NCI-H82 treated with DMSO at 0.1 percent for 48 hours (cell line): Measurements from ENCODE around the gene MFAP3.
"Not testable (repeated sequence)": the region's sequence is repeated elsewhere in the genome, so short reads cannot be mapped to it uniquely, and the experiment has no call there.

Experiments
- DNase-seq: peaks from one replicate; lab custom pipeline; 2025; ENCODE audit not compliant: unreplicated experiment; lab: John Stamatoyannopoulos, UW

The MFAP3 gene

GRCh38 chr5:154038707-154039457, at the start of gene MFAP3, which contains the start of gene FAM114A2:
Gene MFAP3, plus strand, starts transcription at chr5:154038967. Its CDS starts 10,756 bp downstream, at chr5:154049723.
Gene FAM114A2, minus strand, starts transcription at chr5:154038910. Its CDS starts 3,957 bp downstream, at chr5:154034953.
- peak; percentile 48 for DNase-seq

GRCh38 chr5:153991168-153991567, 47.6 kb upstream of the MFAP3 start:
- DNase-seq: no peak

GRCh38 chr5:153998010-153998409, 40.8 kb upstream of the MFAP3 start:
- no peak for DNase-seq

DNA sequence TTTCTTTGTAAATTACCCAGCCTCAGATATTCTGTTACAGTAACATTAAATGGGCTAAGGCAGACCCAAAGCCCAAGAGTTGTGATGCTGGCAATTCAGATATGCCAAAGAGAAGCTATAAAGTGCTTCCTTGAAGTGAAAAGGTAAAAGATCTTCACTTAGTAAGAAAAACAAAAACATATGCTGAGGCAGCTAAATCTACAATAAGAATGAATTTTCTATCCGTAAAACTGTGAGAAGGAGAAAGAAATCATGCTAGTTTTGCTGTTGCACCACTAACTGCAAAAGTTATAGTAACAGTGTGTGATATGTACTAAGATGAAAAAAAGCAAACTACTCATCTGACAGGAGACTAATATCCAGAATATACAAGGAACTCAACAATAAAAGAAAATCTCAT, 40.0 kb upstream of the MFAP3 start:
- DNase-seq: no peak

DNA sequence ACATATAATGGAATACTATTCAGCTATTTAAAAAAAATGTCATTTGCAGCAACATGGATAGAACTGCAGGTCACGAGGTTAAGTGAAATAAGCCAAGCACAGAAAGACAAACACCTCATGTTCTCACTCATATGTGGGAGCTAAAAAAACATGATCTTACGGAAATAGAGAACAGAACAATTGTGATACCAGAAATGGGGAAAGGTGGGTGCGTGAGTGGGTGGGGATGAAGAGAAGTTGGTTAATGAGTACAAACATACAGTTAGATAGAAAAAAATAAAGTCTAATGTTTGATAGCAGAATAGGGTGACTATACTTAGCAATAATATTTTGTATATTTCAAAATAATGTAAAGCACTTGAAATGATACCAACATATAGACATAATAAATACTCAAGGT, 38.8 kb upstream of the MFAP3 start:
- no peak for DNase-seq

DNA sequence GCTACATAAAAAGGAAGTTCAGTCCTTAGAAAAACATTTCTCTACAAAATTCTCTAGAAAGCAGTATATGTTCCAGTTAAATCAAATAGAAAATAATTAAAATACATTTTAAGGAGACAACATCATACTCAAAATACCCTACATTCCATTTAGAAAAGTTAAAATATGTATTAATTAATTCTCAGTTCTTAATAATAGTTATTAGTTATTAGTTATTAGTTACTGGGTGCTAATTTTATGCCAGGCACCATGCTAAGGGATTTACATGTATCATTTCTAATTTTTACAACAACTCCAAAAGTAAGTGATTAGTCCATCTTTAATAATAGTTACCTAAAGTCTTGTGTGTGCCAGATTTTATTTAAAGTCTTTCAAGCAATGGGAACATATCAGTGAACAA, 38.1 kb upstream of the MFAP3 start:
- no peak for DNase-seq

DNA sequence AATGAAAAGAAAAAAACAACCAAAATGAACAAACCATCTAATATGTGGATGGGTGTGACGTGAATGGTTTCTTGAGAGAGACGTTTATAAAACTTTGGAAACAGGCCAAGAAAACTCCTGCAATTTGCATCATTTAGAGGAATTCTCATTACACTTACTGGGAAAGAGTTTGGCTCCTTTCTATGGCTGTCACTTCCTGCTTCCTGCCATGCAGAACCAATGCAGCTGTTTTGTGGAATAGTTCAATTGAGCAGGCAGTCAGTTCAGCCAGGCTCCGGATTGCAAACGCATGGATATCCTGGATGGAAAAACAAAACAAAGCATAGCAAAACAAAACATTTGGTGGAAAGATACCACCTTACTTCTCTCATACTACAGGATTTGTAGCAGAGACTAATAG, 36.7 kb upstream of the MFAP3 start:
- no peak for DNase-seq

DNA sequence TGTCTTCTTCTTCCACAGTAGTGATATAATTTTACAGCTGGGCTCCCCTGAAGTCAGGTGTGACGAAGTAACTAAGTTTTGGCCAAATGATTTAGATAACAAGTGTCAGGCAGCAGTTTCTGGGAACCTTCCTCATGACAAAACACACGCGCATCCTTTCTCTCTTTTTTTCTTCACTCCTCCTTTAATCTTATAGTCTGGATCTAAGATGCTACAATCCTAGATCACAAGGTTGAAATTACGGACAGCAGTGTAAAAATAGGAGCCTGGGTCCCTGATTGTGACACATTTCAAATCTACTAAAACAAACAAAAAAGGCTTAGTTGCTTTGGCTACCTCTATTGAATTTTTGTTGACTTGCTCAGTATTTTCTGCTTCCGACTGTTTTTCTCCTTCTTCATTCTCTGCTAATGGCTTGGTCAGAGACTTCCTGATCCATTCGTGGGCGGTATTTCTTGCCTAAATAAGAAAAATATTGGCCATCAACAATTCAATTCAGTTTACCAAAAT, 36.2 kb upstream of the MFAP3 start:
- DNase-seq: no peak

- no peak for DNase-seq
Measured at GRCh38 chr5:154005648-154006047, 33.1 kb upstream of the MFAP3 start.

DNA sequence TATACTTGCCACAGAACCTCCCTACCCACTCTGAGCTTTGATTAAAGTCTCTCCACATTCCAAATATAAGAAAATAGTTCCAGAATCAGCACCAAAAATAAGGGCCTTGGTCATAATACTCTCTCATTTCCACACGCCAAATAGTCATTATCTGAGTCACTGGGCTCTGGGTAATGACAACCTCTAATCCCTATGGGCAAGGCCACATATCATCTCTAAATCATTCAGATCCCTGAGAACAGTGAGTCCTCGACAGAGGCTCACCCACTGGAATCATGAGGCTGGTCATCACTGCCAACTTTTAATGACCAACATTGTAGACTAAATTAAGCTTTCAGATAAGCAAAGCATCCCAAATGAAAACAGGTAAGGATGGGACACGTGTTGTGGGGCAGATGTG, 28.1 kb upstream of the MFAP3 start:
- no peak for DNase-seq

- DNase-seq: no peak
Measured at GRCh38 chr5:154015071-154015693, 23.6 kb upstream of the MFAP3 start.

DNA sequence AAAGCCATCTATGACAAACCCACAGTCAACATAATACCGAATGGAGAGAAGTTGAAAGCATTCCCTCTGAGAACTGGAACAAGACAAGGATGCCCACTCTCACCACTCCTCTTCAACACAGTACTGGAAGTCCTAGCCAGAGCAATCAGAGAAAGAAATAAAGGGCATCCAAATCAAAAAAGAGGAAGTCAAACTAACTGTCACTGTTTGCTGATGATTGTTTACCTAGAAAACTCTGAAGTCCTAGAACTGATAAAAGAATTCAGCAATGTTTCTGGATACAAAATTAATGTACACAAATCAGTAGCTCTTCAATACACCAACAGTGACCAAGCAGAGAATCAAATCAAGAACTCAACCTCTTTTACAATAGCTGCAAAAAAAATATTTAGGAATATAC, 19.8 kb upstream of the MFAP3 start:
- DNase-seq: not testable (repeated sequence)

GRCh38 chr5:154025951-154026350, 12.8 kb upstream of the MFAP3 start:
- no peak for DNase-seq

- DNase-seq: no peak
Measured at GRCh38 chr5:154031937-154032489, 6.8 kb upstream of the MFAP3 start.

DNA sequence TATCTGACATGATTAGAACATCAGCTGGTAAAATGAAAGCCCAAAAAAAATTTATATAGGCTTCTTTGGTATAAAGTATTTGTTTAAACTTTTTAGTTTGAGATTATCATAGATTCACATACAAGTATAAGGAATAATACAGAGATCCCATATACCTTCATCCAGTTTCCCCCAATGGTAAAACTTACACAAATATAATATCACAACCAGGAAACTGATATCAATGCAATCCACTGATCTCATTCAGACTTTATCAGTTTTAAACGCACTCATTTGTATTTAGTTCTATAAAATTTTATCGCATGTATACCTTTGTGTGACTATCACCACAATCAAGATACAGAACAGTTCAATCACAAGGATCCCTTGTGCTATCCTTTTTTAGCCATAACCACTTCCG, 3.8 kb upstream of the MFAP3 start:
- no peak for DNase-seq

GRCh38 chr5:154038261-154038706, 483 bp upstream of the MFAP3 start:
- DNase-seq: no peak

DNA sequence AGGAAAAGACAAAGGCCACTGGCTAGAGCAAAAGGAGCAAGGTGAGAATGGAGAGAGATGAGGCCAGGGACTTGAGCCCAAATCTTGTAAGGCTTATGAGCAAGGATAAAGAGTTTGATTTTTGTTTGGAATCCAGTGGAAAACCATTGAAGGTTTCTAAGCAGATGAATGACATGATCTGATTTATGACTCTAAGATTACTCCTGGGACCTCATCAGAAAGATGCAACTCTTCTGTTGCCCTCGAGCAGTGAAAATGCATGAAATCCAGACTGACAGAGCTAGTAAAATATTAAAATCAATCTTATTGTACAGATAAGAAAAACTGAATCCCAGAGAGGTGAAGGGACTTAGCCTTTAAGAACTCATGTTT, 677 bp downstream of the MFAP3 start:
- no peak for DNase-seq

DNA sequence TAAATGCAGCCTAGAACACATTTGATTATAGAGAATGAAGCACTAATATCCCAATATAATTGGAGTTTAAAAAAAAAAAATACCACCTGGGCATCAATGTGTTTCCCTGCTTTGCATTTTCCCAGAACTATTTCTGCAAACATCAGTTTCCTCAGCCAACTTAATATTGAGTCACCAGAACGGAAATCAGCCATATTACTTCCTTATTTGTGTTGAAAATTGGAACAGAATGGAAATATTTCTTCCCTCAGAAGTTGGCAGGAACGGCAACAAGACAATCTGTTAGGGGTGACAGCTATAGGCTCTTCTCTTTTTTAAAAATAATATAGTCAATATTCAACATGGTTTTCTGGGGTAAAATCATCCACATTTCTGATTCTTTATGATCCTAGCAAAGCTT, 4.0 kb downstream of the MFAP3 start:
- no peak for DNase-seq

- DNase-seq: no peak
Measured at GRCh38 chr5:154044099-154044498, 5.3 kb downstream of the MFAP3 start.

GRCh38 chr5:154044581-154044980, 5.8 kb downstream of the MFAP3 start:
- DNase-seq: no peak

GRCh38 chr5:154046486-154046885, 7.7 kb downstream of the MFAP3 start:
- DNase-seq: no peak

GRCh38 chr5:154047324-154047723, 8.6 kb downstream of the MFAP3 start:
- no peak for DNase-seq
